ENCODE results near the gene JAZF1.

The JAZF1 gene

GRCh38 chr7:28180364-28181147, at the start of gene JAZF1:
Gene JAZF1 (minus strand): TSS chr7:28180795.
- peak; percentile 57 for DNase-seq

DNA sequence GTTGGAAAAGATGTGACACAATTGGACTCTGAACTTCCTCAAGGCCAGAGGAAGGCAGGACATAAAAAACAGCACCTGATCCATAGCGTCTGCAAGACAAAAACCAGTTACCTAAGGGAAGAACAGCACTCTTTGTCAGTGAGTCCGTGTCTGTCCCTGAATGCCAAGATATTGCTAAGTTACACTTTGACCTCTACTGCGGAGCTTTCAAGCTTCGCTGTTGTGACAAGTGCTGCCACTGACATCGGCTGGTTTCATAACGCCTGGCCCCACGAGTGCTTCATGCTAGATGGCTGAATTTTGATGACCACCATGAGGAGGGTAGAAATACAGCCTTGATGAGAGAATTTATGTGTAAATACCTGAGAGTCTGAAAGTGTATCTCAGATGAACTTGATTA, 49.7 kb upstream of the JAZF1 start:
- no peak for DNase-seq

DNA sequence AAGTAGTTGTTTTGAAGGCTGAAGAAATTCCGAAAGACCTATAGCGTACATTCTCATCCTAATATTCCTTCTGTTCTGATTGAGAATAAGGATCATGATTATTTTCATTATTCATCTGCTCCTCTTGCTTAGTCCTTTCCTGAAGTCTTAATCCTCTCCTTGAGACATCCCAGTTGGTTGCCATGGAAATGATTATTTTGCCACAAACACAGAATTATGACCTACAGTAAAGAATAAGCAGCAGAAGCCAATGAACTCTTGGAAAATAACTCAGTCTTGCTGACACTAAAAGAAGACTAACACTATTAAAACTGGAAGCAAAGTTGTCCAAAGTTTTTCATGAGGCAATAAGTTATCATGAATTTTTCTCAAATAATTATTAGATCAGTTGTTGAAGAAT, 47.8 kb upstream of the JAZF1 start:
- no peak for DNase-seq

DNA sequence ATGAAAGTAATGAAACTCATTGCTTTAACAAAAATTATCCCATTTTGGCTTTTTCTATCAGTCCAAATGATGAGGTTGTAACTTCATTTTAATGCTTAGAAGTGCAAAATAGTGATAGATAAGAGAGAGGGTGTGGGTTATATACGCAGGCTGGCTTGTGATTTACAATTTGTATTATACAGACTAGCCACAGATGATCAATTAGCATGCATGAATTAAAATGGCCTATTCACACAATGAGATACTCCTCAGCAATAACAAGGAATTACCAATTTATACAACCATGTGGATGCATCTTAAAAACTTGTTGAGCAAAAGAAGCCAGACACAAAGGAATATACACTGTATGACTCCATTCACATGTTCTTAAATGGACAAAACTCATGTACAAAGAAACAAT, 45.4 kb upstream of the JAZF1 start:
- no peak for DNase-seq

GRCh38 chr7:28225576-28225975, 45.0 kb upstream of the JAZF1 start:
- no peak for DNase-seq

- DNase-seq, result no peak
Observed at GRCh38 chr7:28224675-28225074, 44.1 kb upstream of the JAZF1 start.

DNA sequence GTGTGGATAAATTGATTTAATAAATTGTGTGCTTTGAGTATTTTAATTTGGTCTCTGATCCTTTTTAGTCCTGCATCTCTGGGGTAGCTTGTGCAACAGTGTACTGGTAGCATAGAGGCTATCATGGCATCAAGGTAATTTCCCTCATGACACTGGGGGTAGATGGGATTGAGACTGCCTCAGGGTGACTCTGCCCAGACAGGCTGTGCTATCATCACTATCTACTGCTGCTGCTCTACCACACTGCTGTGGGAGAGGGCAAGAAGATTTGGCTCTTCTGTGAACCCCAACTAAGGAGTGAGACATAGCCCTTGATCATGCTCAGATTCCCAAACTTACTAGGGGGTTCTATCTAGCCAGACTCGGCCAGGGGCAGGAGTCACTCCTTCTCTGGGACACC, 43.6 kb upstream of the JAZF1 start:
- no peak for DNase-seq

DNA sequence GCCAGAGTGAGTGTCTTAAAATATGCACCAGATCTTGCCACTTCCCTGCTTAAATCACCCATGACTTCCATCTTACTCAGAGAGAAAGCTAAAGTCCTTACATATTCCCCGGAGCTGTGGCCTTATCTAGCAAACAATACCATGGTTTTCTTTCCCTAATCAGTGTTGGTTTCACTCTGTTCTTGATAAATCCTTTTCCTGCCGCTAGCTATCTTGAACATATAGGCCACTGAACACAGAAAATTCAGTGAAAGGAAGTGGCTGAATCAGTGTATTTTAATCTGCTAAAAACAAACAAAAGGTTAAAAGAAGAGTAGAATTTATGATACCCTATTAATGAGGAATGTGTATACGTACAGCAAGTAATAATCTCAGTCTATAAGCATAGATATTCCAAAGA, 42.0 kb upstream of the JAZF1 start:
- DNase-seq, result no peak

DNA sequence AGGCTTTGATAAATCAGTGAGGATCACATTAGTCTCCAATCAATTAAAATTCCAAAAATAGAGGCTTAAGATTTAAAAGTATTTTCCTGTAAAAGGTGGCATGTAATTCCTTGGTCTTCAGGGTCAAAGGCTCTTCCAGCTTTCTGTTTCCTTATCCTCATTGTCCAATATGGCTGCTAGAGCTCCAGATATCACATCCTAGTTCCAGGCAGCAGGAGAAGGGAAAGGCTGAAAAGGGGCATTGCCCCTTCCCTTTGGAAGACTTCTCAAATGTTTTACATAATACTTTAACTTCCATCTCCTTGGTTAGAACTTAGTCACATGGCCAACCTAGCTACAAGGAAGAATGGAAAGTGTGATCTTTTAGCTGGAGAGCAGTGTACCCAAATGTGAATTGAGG, 39.2 kb upstream of the JAZF1 start:
- DNase-seq, result no peak

GRCh38 chr7:28217143-28217542, 36.5 kb upstream of the JAZF1 start:
- no peak for DNase-seq

GRCh38 chr7:28211006-28211405, 30.4 kb upstream of the JAZF1 start:
- peak; percentile 6 for DNase-seq

- DNase-seq, result no peak
Observed at GRCh38 chr7:28208506-28208905, 27.9 kb upstream of the JAZF1 start.

- no peak for DNase-seq
Observed at GRCh38 chr7:28207486-28208158, 27.0 kb upstream of the JAZF1 start.

DNA sequence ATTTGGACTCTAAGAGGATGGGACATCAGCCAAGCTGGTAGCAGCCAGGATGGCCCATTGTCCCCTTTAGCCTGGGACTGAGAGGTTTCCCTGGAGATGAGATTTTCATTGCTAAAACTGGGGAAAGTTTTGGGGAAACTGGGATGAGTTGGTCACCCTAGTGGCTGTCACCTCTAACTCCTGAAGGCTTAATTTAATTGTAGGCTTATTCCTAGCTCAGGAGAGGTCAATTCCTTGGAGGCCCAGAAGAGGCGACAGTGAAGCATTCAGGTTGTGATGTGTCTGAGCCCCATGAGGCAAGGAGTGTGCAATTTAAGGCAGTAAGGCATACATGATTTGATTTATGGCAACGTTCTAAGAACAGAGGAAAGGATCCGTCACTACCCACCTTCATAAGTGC, 24.9 kb upstream of the JAZF1 start:
- no peak for DNase-seq

DNA sequence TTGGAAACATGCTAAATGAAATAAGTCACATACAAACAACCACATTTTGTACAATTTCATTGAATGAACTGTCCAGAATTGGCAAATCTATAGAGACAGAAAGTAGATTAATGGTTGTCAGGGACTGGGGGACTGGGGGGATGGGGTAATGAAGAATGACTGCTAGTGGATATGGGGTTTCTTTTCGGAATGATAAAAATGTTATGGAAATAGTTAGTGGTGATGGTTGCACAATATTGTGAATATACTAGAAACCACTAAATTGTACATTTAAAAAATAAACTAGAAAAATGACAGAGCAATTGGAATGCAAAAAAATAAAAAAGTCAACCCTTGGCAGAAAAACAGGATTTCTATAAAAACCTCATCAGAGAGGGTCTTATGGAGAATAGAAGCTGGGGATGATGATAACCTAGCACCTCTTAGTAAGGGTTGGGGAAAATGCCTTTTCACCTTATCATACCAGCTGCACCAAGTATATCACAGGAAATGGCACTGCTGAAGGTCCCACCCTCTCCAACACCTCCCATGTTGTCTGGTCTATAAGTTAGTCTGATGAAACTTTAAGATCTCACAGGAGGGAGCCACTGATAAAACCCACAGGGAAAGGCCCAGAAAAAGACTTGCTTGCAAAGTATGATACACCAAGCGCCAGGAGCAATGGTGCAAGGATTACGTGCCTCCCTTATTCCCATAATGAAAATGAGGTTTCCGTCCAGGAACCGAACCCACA, 23.1 kb upstream of the JAZF1 start:
- DNase-seq, result no peak

GRCh38 chr7:28202222-28202621, 21.6 kb upstream of the JAZF1 start:
- no peak for DNase-seq

- DNase-seq, result no peak
Observed at GRCh38 chr7:28201131-28201530, 20.5 kb upstream of the JAZF1 start.

DNA sequence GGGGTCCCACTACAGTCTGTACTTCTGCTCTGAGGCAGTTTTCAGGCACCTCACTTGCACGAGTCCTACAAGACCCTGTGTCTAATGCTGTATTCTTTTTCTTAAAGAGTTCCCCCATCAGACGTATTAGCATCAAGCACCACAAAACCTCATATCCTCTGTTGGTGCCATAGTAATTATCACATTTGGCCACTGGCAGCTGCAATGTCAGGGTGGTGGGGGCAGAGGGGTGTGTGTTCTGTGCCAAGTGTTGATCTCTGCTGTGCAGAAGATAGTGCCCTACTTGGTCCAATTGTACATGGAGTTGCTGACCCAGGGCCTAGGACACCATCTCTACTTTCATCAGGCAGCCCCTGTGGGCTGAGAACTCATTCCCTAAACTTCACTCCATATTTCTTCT, 20.0 kb upstream of the JAZF1 start:
- DNase-seq, result no peak

DNA sequence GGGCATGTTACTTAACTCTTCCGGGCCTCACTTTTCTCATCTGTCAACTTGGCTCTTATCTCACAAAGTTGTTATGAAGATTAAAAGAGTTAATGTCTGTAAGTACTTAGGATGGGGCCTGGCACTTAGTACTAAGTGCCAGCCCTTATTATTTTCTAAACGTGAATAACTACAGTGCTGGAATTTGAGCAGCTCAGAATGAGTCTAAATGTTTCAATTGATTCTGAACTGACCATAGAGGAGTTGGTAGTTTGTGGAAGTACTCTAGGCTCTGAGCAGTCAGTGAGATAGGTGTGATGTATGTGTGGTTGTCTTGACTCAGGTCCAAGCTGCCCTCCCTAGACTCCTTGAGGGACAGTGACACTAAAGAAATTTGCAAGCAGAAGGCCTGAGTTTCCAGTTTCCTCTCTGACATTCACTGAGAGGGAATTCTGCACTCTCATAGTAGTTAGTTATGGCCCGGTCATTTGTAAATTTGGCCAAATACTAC, 18.5 kb upstream of the JAZF1 start:
- DNase-seq, result no peak

GRCh38 chr7:28195910-28196620, 15.5 kb upstream of the JAZF1 start:
- DNase-seq, result no peak

DNA sequence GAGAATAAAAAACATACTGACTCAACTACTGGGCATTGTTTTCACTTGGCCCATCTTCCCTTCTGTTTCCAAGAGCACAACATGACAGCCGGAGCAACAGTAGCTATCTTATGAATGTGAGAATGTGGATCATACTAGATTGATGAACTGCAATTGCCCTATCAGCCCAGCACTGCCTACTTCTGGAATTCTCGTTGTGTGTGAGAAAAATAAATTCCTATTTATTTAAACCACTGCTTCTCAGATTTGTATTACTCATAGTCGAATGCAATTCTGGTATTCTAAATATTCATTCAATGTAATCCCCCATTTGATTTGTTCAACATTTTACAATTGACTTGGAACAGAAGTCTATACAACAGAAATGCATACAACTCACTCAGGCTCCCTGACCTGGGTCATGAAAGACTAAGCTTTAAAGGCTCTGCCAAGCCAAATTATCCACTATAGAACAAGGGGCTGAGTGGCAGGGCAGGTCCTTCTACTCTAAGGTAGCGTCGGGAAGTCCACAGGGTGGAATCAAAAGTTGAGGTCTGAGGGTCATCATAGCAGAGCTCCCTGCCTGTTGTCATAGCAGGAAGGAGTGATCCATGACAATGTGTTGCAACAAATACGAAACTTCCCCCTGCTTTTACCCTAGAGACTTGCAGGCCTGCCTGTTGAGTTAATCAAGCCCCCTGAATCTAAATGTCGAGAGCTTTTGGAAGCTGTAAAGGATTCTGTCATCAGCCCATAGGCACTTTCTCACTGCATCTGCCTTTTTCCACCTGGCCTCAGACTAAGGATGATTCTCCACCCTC, 12.4 kb upstream of the JAZF1 start:
- no peak for DNase-seq

GRCh38 chr7:28191751-28192150, 11.2 kb upstream of the JAZF1 start:
- DNase-seq, result no peak
